ENCODE results near the gene TKT. TPM values are rescaled to one million over a fixed set of nuclear protein-coding genes. Genes with fewer than 3 reads are reported as not detected.

TKT gene
- total RNA-seq, 2 experiments from 2014 or later = 91.5 to 103 TPM

- H3K9me3 Mint-ChIP-seq = no peaks in the 10 kb centered on the region
Observed at GRCh38 chr3:53186726-53187125, 69.1 kb downstream of the TKT start.

GRCh38 chr3:53185761-53186465, 69.9 kb downstream of the TKT start:
- no peak for ATAC-seq (ENCODE audit: poor library complexity)

More at GRCh38 chr3:53186726-53187125, 69.1 kb downstream of the TKT start:
- H3K9me3 ChIP-seq (ENCODE audit: control insufficient read depth in 1 of 2, insufficient read depth in 1 of 2, low read length in 2 of 2) = no peaks in the 10 kb centered on the region
- ATAC-seq (ENCODE audit: poor library complexity) (no peak), DNase-seq (no peak)
- H3K4me3 ChIP-seq (ENCODE audit: low read length) = no peak overlapping the region
- H3K27ac ChIP-seq (ENCODE audit: low read depth in 1 of 2, low read length in 2 of 2) = no peak overlapping the region
- H3K4me1 ChIP-seq (ENCODE audit: insufficient read depth, low read length) = no peaks in the 10 kb centered on the region
- CTCF ChIA-PET = no interaction called here
- H3K27me3 ChIP-seq (ENCODE audit: control insufficient read depth in 1 of 2, insufficient read depth in 2 of 2, low read length in 2 of 2) = no peaks in the 10 kb centered on the region
- POLR2A ChIA-PET = no interaction called here
- no peak for TF ChIP-seq CTCF (IDR thresholded peaks at IDR 0.05)
- Mint-ChIP-seq H3K27me3 (no peaks in the 10 kb centered on the region), H3K4me1 (ENCODE audit: low read depth) (no peaks in the 10 kb centered on the region), H3K4me3 (no peak overlapping the region), H3K36me3 (ENCODE audit: low read depth) (peaks cover 82% of the 10 kb centered on the region), H3K27ac (no peak overlapping the region)
- H3K36me3 ChIP-seq (ENCODE audit: insufficient read depth, low read length) = peaks cover 67% of the 10 kb centered on the region
- intact Hi-C loops (cut with DNase I, micrococcal nuclease) = no loop called here

GRCh38 chr3:53184701-53185100, 71.1 kb downstream of the TKT start:
- Histone ChIP-seq H3K27me3 (ENCODE audit: control insufficient read depth in 1 of 2, insufficient read depth in 2 of 2, low read length in 2 of 2) (no peaks in the 10 kb centered on the region), H3K36me3 (ENCODE audit: insufficient read depth, low read length) (peaks cover 74% of the 10 kb centered on the region), H3K4me3 (ENCODE audit: low read length) (no peak overlapping the region), H3K27ac (ENCODE audit: low read depth in 1 of 2, low read length in 2 of 2) (no peak overlapping the region), H3K4me1 (ENCODE audit: insufficient read depth, low read length) (peaks cover 4% of the 10 kb centered on the region), H3K9me3 (ENCODE audit: control insufficient read depth in 1 of 2, insufficient read depth in 1 of 2, low read length in 2 of 2) (no peaks in the 10 kb centered on the region)
- DNase-seq (no peak), ATAC-seq (ENCODE audit: poor library complexity) (no peak)
- intact Hi-C loops (cut with DNase I, micrococcal nuclease) = no loop called here
- H3K9me3 Mint-ChIP-seq = no peaks in the 10 kb centered on the region
- no peaks in the 10 kb centered on the region for H3K4me1 Mint-ChIP-seq (ENCODE audit: low read depth)
- no peak overlapping the region for H3K4me3 Mint-ChIP-seq
- POLR2A ChIA-PET = no interaction called here
- peaks cover 87% of the 10 kb centered on the region for H3K36me3 Mint-ChIP-seq (ENCODE audit: low read depth)
- H3K27me3 Mint-ChIP-seq = no peaks in the 10 kb centered on the region
- TF ChIP-seq CTCF (IDR thresholded peaks at IDR 0.05) = no peak
- no peak overlapping the region for H3K27ac Mint-ChIP-seq
- CTCF ChIA-PET = no interaction called here

More at GRCh38 chr3:53185761-53186465, 69.9 kb downstream of the TKT start:
- H3K4me1 ChIP-seq (ENCODE audit: insufficient read depth, low read length) = no peaks in the 10 kb centered on the region
- CTCF ChIA-PET = no interaction called here
- no peak for DNase-seq
- intact Hi-C loops (cut with DNase I, micrococcal nuclease) = no loop called here
- Mint-ChIP-seq H3K36me3 (ENCODE audit: low read depth) (peaks cover 89% of the 10 kb centered on the region), H3K4me3 (no peak overlapping the region), H3K27ac (no peak overlapping the region), H3K4me1 (ENCODE audit: low read depth) (no peaks in the 10 kb centered on the region), H3K9me3 (no peaks in the 10 kb centered on the region), H3K27me3 (no peaks in the 10 kb centered on the region)
- H3K4me3 ChIP-seq (ENCODE audit: low read length) = no peak overlapping the region
- H3K27ac ChIP-seq (ENCODE audit: low read depth in 1 of 2, low read length in 2 of 2) = no peak overlapping the region
- no peaks in the 10 kb centered on the region for H3K27me3 ChIP-seq (ENCODE audit: control insufficient read depth in 1 of 2, insufficient read depth in 2 of 2, low read length in 2 of 2)
- H3K9me3 ChIP-seq (ENCODE audit: control insufficient read depth in 1 of 2, insufficient read depth in 1 of 2, low read length in 2 of 2) = no peaks in the 10 kb centered on the region
- TF ChIP-seq CTCF (IDR thresholded peaks at IDR 0.05) = no peak
- POLR2A ChIA-PET = no interaction called here
- H3K36me3 ChIP-seq (ENCODE audit: insufficient read depth, low read length) = peaks cover 74% of the 10 kb centered on the region

Data from CD4-positive, alpha-beta T cell (primary cell).